GM23338 (cell line): ENCODE data around the gene KRTAP4-16. TPM values are rescaled to one million over a fixed set of nuclear protein-coding genes. Genes with fewer than 3 reads are reported as not detected.

Experiments
- ATAC-seq: fragments of 200-7000 bp; cut with Tn5 transposase; 3 replicates; pipeline ENCODE4 v1.9.1; 2020
- DNase-seq: peaks from one replicate; pipeline ENCODE4 v3.0.0-alpha.2; 2015; ENCODE audit warnings: low spot score
- H2AFZ ChIP-seq: fragments of 200-600 bp; sonication (generic); 2 replicates; pipeline ENCODE4 v1.8.0; 2016; ENCODE audit warnings: antibody characterized with exemption, mild to moderate bottlenecking, moderate library complexity
- H3F3A ChIP-seq: fragments of 200-600 bp; sonication (generic); replicated peaks from 2 replicates; pipeline ENCODE4 v1.8.0; 2017; ENCODE audit warnings: antibody characterized with exemption, mixed run types, low read depth
- H3K27ac ChIP-seq: fragments of 200-600 bp; sonication (generic); 2 replicates; pipeline ENCODE4 v1.6.1; 2016; ENCODE audit warnings: low read depth
- H3K27me3 ChIP-seq: fragments of 200-600 bp; sonication (generic); 2 replicates; pipeline ENCODE4 v1.8.0; 2016; ENCODE audit warnings: mild to moderate bottlenecking, mixed run types, moderate library complexity; ENCODE audit not compliant: insufficient read depth
- H3K36me3 ChIP-seq: fragments of 200-600 bp; sonication (generic); 2 replicates; pipeline ENCODE4 v1.8.0; 2016; ENCODE audit warnings: mild to moderate bottlenecking; ENCODE audit not compliant: insufficient read depth
- H3K4me1 ChIP-seq: fragments of 200-600 bp; sonication (generic); 2 replicates; pipeline ENCODE4 v1.8.0; 2016; ENCODE audit warnings: mild to moderate bottlenecking, moderate library complexity; ENCODE audit not compliant: insufficient read depth
- H3K4me2 ChIP-seq: fragments of 200-600 bp; sonication (generic); 2 replicates; pipeline ENCODE4 v1.7.1; 2017; ENCODE audit warnings: mixed run types
- H3K4me3 ChIP-seq: fragments of 200-600 bp; sonication (generic); 2 replicates; pipeline ENCODE4 v1.6.1; 2016; ENCODE audit warnings: mixed run types
- H3K79me2 ChIP-seq: fragments of 200-600 bp; sonication (generic); replicated peaks from 2 replicates; pipeline ENCODE4 v1.8.0; 2017; ENCODE audit warnings: mild to moderate bottlenecking; ENCODE audit not compliant: insufficient read depth
- H3K9me2 ChIP-seq: fragments of 200-600 bp; sonication (generic); 2 replicates; pipeline ENCODE4 v1.8.0; 2017; ENCODE audit not compliant: insufficient read depth
- H4K20me1 ChIP-seq: fragments of 200-600 bp; sonication (generic); replicated peaks from 2 replicates; pipeline ENCODE4 v1.8.0; 2017; ENCODE audit warnings: mild to moderate bottlenecking; ENCODE audit not compliant: insufficient read depth
- H3K27ac Mint-ChIP-seq: 2 replicates; pipeline ENCODE4 v1.8.0; 2020; ENCODE audit warnings: inconsistent platforms, mild to moderate bottlenecking, moderate library complexity, mixed read lengths
- H3K27me3 Mint-ChIP-seq: 3 replicates; pipeline ENCODE4 v1.8.0; 2022; ENCODE audit warnings: low read depth, mild to moderate bottlenecking, moderate library complexity, mixed read lengths, inconsistent platforms; ENCODE audit not compliant: insufficient read depth, poor library complexity
- H3K36me3 Mint-ChIP-seq: 3 replicates; pipeline ENCODE4 v1.8.0; 2021; ENCODE audit warnings: low read depth, mild to moderate bottlenecking, inconsistent platforms, moderate library complexity, mixed read lengths
- H3K4me1 Mint-ChIP-seq: 3 replicates; pipeline ENCODE4 v1.8.0; 2020; ENCODE audit warnings: mild to moderate bottlenecking, inconsistent platforms, mixed read lengths
- H3K4me3 Mint-ChIP-seq: 3 replicates; pipeline ENCODE4 v1.8.0; 2021; ENCODE audit warnings: moderate library complexity, mild to moderate bottlenecking, inconsistent platforms, mixed read lengths
- H3K9me3 Mint-ChIP-seq: 3 replicates; pipeline ENCODE4 v1.8.0; 2020; ENCODE audit warnings: moderate library complexity, mild to moderate bottlenecking, inconsistent platforms, mixed read lengths
- CREB1 ChIP-seq: fragments of 250-450 bp; sonication (Bioruptor Pico); IDR thresholded peaks from 2 replicates; pipeline ENCODE4 v1.5.0; 2020; ENCODE audit warnings: low read depth, mild to moderate bottlenecking, moderate library complexity
- EZH2 ChIP-seq: fragments of 200-600 bp; sonication (generic); IDR thresholded peaks from one replicate; pipeline ENCODE4 v1.8.0; 2017; ENCODE audit warnings: antibody characterized with exemption, mild to moderate bottlenecking, low read depth; ENCODE audit not compliant: unreplicated experiment
- EZH2phosphoT487 ChIP-seq: fragments of 200-600 bp; sonication (generic); IDR thresholded peaks from one replicate; pipeline ENCODE4 v1.8.1; 2018; ENCODE audit warnings: antibody characterized with exemption; ENCODE audit not compliant: unreplicated experiment
- JUNB ChIP-seq: IDR thresholded peaks from one replicate; pipeline ENCODE4 v1.6.1; 2016; ENCODE audit warnings: antibody characterized with exemption; ENCODE audit not compliant: unreplicated experiment
- NANOG ChIP-seq: IDR thresholded peaks from 2 replicates; pipeline ENCODE4 v1.6.1; 2016; ENCODE audit warnings: antibody characterized with exemption, borderline replicate concordance
- POLR2AphosphoS5 ChIP-seq: IDR thresholded peaks from 2 replicates; pipeline ENCODE4 v1.6.1; 2016; ENCODE audit warnings: antibody characterized with exemption, low read depth
- STAT1 ChIP-seq: IDR thresholded peaks from one replicate; pipeline ENCODE4 v1.6.1; 2016; ENCODE audit warnings: antibody characterized with exemption; ENCODE audit not compliant: unreplicated experiment
- ZNF114 ChIP-seq: fragments of 250-450 bp; sonication (Bioruptor Pico); IDR thresholded peaks from 2 replicates; pipeline ENCODE4 v1.5.0; 2020; ENCODE audit warnings: mild to moderate bottlenecking, moderate library complexity
- ZNF331 ChIP-seq: fragments of 250-450 bp; sonication (Bioruptor Pico); IDR thresholded peaks from 2 replicates; pipeline ENCODE4 v1.5.0; 2020; ENCODE audit warnings: low read depth, mild to moderate bottlenecking, moderate library complexity
- polyA plus RNA-seq: library from polyadenylated mRNA; unstranded; fragments of >200 nt; fragmentation: Nextera tagmentation; extraction: Ambion mirVana; gene quantifications from 2 replicates; pipeline ENCODE4 v1.2.1, GENCODE V29; 2016
- total RNA-seq: library from RNA; depleted of rRNA; stranded (reverse); fragments of >200 nt; shearing (Covaris generic); gene quantifications from 2 replicates; pipeline ENCODE4 v1.2.3, GENCODE V29; 2014
- TF ChIP-seq, protein P1 (sequence below): IDR thresholded peaks from 2 replicates; pipeline ENCODE4 v1.6.1; 2016; ENCODE audit warnings: antibody characterized with exemption
- TF ChIP-seq, protein P2 (sequence below), 2 experiments: fragments of 200-600 bp in 1 of 2; sonication (generic) in 1 of 2; conservative IDR thresholded peaks; 2 replicates each; pipeline versions ENCODE4 v1.5.1 to v1.6.1; 2016 to 2017; ENCODE audit warnings: antibody characterized with exemption in 2 of 2, low read depth in 2 of 2, mild to moderate bottlenecking in 2 of 2, moderate library complexity in 1 of 2
- TF ChIP-seq, protein P3 (sequence below): IDR thresholded peaks from one replicate; pipeline ENCODE4 v1.6.1; 2018; ENCODE audit warnings: antibody characterized with exemption; ENCODE audit not compliant: unreplicated experiment

KRTAP4-16 gene
- total and polyA plus RNA-seq, 2 experiments from 2014 or later, result not detected

DNA sequence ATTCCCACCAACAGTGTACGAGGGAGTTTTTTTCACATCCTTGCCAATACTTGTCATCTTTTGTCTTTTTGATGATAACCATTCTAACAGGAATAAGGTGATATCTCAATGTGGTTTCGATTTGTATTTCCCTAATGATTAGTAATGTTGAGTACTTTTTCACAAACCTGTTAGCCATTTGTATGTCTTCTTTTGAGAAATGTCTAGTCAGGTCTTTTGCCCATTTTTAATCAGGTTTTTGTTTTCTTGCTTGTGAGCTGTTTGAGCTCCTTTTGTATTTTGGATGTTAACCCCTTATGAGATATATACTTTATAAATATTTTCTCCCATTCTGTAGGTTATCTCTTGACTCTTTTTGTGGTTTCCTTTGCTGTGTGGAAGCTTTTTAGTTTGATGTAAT lies 49.5 kb upstream of the KRTAP4-16 start (continued):
- TF ChIP-seq STAT1 (no peak), CREB1 (CRISPR knock-in tag) (no peak), ZNF331 (CRISPR knock-in tag) (no peak), NANOG (no peak)
- TF ChIP-seq, protein P1, sequence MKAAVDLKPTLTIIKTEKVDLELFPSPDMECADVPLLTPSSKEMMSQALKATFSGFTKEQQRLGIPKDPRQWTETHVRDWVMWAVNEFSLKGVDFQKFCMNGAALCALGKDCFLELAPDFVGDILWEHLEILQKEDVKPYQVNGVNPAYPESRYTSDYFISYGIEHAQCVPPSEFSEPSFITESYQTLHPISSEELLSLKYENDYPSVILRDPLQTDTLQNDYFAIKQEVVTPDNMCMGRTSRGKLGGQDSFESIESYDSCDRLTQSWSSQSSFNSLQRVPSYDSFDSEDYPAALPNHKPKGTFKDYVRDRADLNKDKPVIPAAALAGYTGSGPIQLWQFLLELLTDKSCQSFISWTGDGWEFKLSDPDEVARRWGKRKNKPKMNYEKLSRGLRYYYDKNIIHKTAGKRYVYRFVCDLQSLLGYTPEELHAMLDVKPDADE, result no peak

DNA sequence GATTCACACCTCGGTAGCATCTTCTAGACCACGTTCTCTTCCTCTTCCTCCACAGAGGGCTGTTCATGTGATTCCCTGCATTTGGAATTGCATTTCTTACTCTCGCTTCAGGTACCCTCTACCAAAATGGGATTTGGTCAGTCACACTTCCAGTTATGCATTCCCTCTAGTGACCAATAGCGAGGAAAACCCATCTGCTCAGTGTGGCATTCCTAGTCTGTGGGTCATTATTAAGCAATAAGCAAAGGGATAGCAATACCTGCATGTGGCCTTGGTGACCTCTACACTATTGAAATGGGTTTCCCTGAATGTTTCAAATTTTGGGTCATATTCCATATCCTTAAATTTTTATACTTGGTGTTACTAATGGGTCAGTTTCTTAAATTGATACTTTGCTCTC lies 48.0 kb upstream of the KRTAP4-16 start:
- Histone ChIP-seq H3K4me1 (0 out of 2 replicates have a peak, but pooled peaks cover 3% of the 10 kb centered on the region), H2AFZ (no peak overlapping the region), H3K4me3 (no peak overlapping the region), H3K27me3 (no peaks in the 10 kb centered on the region), H3K9me2 (no peaks in the 10 kb centered on the region), H3K27ac (no peak overlapping the region), H3K79me2 (no peaks in the 10 kb centered on the region), H3K36me3 (no peaks in the 10 kb centered on the region), H3K4me2 (no peak overlapping the region), H4K20me1 (no peaks in the 10 kb centered on the region), H3F3A (no peaks in the 10 kb centered on the region)
- Mint-ChIP-seq H3K4me3 (no peak overlapping the region), H3K36me3 (no peaks in the 10 kb centered on the region), H3K27ac (no peak overlapping the region), H3K4me1 (peaks cover 3% of the 10 kb centered on the region; the same call in 2 of the 3 replicates), H3K27me3 (peaks cover 5% of the 10 kb centered on the region), H3K9me3 (no peaks in the 10 kb centered on the region)
- DNase-seq, result no peak
- ATAC-seq, result no peak
- TF ChIP-seq EZH2 (no peak), STAT1 (no peak), ZNF114 (no peak), CREB1 (CRISPR knock-in tag) (no peak), NANOG (no peak), JUNB (no peak), POLR2AphosphoS5 (no peak), EZH2phosphoT487 (no peak), ZNF331 (CRISPR knock-in tag) (no peak)
- TF ChIP-seq, protein P1, result no peak
- TF ChIP-seq, protein P2, sequence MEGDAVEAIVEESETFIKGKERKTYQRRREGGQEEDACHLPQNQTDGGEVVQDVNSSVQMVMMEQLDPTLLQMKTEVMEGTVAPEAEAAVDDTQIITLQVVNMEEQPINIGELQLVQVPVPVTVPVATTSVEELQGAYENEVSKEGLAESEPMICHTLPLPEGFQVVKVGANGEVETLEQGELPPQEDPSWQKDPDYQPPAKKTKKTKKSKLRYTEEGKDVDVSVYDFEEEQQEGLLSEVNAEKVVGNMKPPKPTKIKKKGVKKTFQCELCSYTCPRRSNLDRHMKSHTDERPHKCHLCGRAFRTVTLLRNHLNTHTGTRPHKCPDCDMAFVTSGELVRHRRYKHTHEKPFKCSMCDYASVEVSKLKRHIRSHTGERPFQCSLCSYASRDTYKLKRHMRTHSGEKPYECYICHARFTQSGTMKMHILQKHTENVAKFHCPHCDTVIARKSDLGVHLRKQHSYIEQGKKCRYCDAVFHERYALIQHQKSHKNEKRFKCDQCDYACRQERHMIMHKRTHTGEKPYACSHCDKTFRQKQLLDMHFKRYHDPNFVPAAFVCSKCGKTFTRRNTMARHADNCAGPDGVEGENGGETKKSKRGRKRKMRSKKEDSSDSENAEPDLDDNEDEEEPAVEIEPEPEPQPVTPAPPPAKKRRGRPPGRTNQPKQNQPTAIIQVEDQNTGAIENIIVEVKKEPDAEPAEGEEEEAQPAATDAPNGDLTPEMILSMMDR (conservative IDR thresholded peaks at IDR 0.05; ENCODE audit: low read depth in 2 of 2), result no peak
- TF ChIP-seq, protein P3, sequence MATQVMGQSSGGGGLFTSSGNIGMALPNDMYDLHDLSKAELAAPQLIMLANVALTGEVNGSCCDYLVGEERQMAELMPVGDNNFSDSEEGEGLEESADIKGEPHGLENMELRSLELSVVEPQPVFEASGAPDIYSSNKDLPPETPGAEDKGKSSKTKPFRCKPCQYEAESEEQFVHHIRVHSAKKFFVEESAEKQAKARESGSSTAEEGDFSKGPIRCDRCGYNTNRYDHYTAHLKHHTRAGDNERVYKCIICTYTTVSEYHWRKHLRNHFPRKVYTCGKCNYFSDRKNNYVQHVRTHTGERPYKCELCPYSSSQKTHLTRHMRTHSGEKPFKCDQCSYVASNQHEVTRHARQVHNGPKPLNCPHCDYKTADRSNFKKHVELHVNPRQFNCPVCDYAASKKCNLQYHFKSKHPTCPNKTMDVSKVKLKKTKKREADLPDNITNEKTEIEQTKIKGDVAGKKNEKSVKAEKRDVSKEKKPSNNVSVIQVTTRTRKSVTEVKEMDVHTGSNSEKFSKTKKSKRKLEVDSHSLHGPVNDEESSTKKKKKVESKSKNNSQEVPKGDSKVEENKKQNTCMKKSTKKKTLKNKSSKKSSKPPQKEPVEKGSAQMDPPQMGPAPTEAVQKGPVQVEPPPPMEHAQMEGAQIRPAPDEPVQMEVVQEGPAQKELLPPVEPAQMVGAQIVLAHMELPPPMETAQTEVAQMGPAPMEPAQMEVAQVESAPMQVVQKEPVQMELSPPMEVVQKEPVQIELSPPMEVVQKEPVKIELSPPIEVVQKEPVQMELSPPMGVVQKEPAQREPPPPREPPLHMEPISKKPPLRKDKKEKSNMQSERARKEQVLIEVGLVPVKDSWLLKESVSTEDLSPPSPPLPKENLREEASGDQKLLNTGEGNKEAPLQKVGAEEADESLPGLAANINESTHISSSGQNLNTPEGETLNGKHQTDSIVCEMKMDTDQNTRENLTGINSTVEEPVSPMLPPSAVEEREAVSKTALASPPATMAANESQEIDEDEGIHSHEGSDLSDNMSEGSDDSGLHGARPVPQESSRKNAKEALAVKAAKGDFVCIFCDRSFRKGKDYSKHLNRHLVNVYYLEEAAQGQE, result no peak
